Activated CD4-positive, alpha-beta T cell treated with anti-CD3 and anti-CD28 coated beads, Interleukin-2, amount 50 U/mL, for 48 hours (primary cell): ENCODE results near the gene ANKRD9.
A peak's percentile ranks its signal among the peaks of the same experiment; 100 is the strongest.

Experiments used
- DNase-seq, 2 experiments: peaks; one replicate each; pipeline ENCODE4 v3.0.0-alpha.2; 2020

The ANKRD9 gene

GRCh38 chr14:102471921-102472790, 37.4 kb downstream of the ANKRD9 start:
- no peak for DNase-seq

- DNase-seq = no peak
Measured at GRCh38 chr14:102469261-102469660, 40.3 kb downstream of the ANKRD9 start.

DNA sequence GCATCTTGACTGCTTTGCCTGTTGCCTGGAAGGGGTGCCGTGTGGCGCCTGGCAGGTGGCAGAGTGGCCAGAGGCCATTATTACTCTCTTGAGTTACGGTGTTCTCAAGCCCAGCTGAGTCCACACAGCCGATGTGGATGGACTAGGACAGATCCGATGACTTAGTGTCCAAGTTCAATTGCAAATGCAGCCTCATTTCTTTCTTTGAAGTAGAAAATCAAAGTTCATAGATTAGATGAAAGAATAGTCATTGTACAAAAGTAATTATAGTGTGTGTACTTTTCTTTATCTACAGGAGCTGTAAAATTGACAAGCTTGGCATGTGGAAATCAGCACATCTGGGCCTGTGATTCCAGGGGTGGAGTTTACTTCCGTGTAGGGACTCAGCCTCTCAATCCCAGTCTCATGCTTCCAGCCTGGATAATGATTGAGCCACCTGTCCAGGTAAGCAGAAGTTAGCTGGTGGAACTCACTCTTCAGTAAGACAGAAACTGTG, 44.7 kb downstream of the ANKRD9 start:
- no peak for DNase-seq

GRCh38 chr14:102464006-102464405, 45.6 kb downstream of the ANKRD9 start:
- no peak for DNase-seq

DNA sequence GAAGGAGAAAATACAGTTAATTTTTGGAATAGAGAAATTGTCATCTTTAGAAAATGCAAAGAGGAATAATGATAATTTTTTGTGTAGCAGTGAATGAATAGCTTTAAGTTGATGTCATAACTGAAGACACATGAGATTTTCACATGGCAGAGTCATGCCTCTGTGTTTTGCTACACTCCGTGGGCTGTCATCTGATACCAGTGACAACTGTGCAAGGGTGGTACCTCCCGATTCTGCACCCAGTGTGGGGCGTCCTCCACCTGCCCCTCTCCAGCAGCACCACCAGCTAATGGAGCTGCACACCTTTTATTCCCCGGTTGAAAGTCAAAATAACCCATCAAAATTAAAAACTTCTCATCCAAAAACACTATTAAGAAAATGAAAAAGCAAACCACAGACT, 47.2 kb downstream of the ANKRD9 start:
- no peak for DNase-seq

GRCh38 chr14:102461490-102462338, 47.9 kb downstream of the ANKRD9 start:
- DNase-seq = peak in 1 of 2 experiments; percentile 7

DNA sequence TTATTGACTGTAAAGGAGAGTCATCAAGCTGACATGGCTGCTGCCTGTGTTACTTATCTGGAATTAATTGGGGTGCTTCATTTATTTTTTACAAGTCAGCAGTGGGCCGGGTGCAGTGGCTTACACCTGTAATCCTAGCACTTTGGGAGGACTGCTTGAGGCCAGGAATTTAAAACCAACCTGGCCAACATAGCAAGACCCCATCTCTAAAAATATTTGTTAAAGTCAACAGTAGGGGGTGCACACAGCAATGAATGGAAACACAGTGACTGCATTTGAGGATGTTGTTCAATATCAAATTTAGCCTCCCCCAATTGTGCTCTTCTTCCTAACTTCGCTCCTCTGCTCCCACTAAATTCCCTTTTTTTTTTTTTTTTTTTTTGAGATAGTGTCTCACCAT, 52.1 kb downstream of the ANKRD9 start:
- DNase-seq = no peak

DNA sequence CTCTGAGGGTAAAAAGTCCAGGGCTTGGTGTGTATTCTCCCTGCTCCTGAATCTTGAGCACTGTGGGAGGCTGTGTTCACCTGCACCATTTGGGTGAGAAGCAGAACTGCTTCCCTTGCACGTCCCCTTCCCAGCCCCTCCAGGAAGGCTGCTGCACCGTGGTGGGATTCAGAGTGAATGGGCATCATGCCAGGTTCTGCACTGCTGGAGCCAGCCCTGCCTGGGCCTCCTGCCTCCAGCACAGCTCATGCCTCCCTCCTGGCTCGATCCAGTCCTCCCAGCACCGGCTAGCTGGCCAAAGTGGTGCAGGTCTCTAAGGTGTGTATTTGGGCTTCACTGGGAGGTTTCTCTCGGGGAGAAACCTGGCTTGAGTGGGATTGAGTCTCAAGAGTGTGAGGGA, 54.9 kb downstream of the ANKRD9 start:
- DNase-seq = no peak

DNA sequence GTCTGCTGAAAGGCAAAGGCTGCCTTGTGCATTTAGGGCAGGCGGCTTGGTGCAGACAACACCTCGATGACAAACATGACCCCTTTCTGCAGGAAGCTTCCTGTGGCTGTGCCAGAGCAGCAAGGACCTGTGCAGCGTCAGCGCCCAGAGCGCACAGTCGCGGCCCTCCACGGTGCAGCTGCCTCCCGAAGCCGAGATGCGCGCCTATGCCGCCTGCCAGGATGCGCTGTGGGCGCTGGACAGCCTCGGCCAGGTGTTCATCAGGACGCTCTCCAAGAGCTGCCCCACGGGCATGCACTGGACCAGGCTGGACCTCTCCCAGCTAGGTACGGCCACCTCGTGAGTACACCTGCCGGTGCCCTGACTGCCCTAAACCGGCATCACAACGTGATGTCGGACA, 57.3 kb downstream of the ANKRD9 start:
- no peak for DNase-seq
